ENCODE results near the gene TPX2.

Gene TPX2

GRCh38 chr20:31760519-31761240 is 21.6 kb downstream of the TPX2 start:
- peak; percentile 87 for DNase-seq (ENCODE audit: low read depth)

- DNase-seq (ENCODE audit: low read depth) = peak; percentile 48
Observed at GRCh38 chr20:31764641-31765305, 25.7 kb downstream of the TPX2 start.

GRCh38 chr20:31767805-31768204 is 28.7 kb downstream of the TPX2 start:
- DNase-seq (ENCODE audit: low read depth) = no peak

GRCh38 chr20:31769681-31770080 is 30.6 kb downstream of the TPX2 start:
- no peak for DNase-seq (ENCODE audit: low read depth)

- no peak for DNase-seq (ENCODE audit: low read depth)
Observed at GRCh38 chr20:31770243-31770642, 31.2 kb downstream of the TPX2 start.

- no peak for DNase-seq (ENCODE audit: low read depth)
Observed at GRCh38 chr20:31774408-31774807, 35.3 kb downstream of the TPX2 start.

GRCh38 chr20:31780839-31781238 is 41.7 kb downstream of the TPX2 start:
- DNase-seq (ENCODE audit: low read depth) = no peak

- DNase-seq (ENCODE audit: low read depth) = peak; percentile 18
Observed at GRCh38 chr20:31781945-31782344, 42.9 kb downstream of the TPX2 start.

GRCh38 chr20:31784354-31785044 is 45.4 kb downstream of the TPX2 start:
- DNase-seq (ENCODE audit: low read depth) = no peak

GRCh38 chr20:31785089-31785488 is 46.0 kb downstream of the TPX2 start:
- DNase-seq (ENCODE audit: low read depth) = no peak

- DNase-seq (ENCODE audit: low read depth) = no peak
Observed at GRCh38 chr20:31788578-31788977, 49.5 kb downstream of the TPX2 start.

- no peak for DNase-seq (ENCODE audit: low read depth)
Observed at GRCh38 chr20:31790401-31790800, 51.3 kb downstream of the TPX2 start.

GRCh38 chr20:31797364-31797763 is 58.3 kb downstream of the TPX2 start:
- no peak for DNase-seq (ENCODE audit: low read depth)

- no peak for DNase-seq (ENCODE audit: low read depth)
Observed at GRCh38 chr20:31801508-31801907, 62.4 kb downstream of the TPX2 start.

- no peak for DNase-seq (ENCODE audit: low read depth)
Observed at GRCh38 chr20:31803552-31804291, 64.6 kb downstream of the TPX2 start.

GRCh38 chr20:31806564-31807355 is 67.7 kb downstream of the TPX2 start:
- no peak for DNase-seq (ENCODE audit: low read depth)

- no peak for DNase-seq (ENCODE audit: low read depth)
Observed at GRCh38 chr20:31808481-31808880, 69.4 kb downstream of the TPX2 start.

- no peak for DNase-seq (ENCODE audit: low read depth)
Observed at GRCh38 chr20:31809661-31810060, 70.6 kb downstream of the TPX2 start.

GRCh38 chr20:31811198-31811597 is 72.1 kb downstream of the TPX2 start:
- DNase-seq (ENCODE audit: low read depth) = no peak

GRCh38 chr20:31811796-31812728 is 73.0 kb downstream of the TPX2 start:
- DNase-seq (ENCODE audit: low read depth) = peak; percentile 70

- no peak for DNase-seq (ENCODE audit: low read depth)
Observed at GRCh38 chr20:31813611-31814010, 74.5 kb downstream of the TPX2 start.

Data from iris pigment epithelial cell (primary cell).